Liver (tissue), 9 donors: ENCODE measurements around the gene OSMR. TPM values are rescaled to one million over a fixed set of nuclear protein-coding genes. Genes with fewer than 3 reads are reported as not detected.

Source experiments
- DNase-seq: peaks from one replicate; pipeline ENCODE4 v3.0.0-alpha.2; 2017; ENCODE audit warnings: low spot score
- H3K27ac ChIP-seq, 2 donors: one replicate each; pipeline ENCODE4 v1.7.0; 2013; ENCODE audit warnings: inconsistent platforms in 2 of 2, low read length in 2 of 2, control low read depth in 1 of 2, low read depth in 1 of 2, mild to moderate bottlenecking in 1 of 2
- H3K27me3 ChIP-seq, 4 donors: one replicate each; pipeline versions ENCODE4 v1.6.1 to v1.7.0; 2013; ENCODE audit warnings: low read length in 3 of 4, inconsistent platforms in 1 of 4, mild to moderate bottlenecking in 1 of 4, moderate library complexity in 1 of 4; ENCODE audit not compliant: control insufficient read depth in 4 of 4, insufficient read depth in 4 of 4
- H3K36me3 ChIP-seq, 4 donors: one replicate each; pipeline versions ENCODE4 v1.6.1 to v1.7.0; 2013; ENCODE audit warnings: low read length in 3 of 4, mild to moderate bottlenecking in 3 of 4, low read depth in 1 of 4, moderate library complexity in 1 of 4; ENCODE audit not compliant: control insufficient read depth in 4 of 4, insufficient read depth in 3 of 4
- H3K4me1 ChIP-seq, 4 donors: one replicate each; pipeline versions ENCODE4 v1.6.1 to v1.7.0; 2013; ENCODE audit warnings: low read length in 3 of 4, mild to moderate bottlenecking in 3 of 4, moderate library complexity in 1 of 4; ENCODE audit not compliant: control insufficient read depth in 4 of 4, insufficient read depth in 4 of 4
- H3K4me3 ChIP-seq, 3 donors: one replicate each; pipeline versions ENCODE4 v1.6.1 to v1.7.0; 2013; ENCODE audit warnings: low read length in 3 of 3, control low read depth in 1 of 3, low read depth in 1 of 3, mild to moderate bottlenecking in 1 of 3
- H3K9ac ChIP-seq, 2 donors: one replicate each; pipeline ENCODE4 v1.7.0; 2013; ENCODE audit warnings: low read length in 2 of 2, mild to moderate bottlenecking in 2 of 2, moderate library complexity in 2 of 2, control low read depth in 1 of 2, low read depth in 1 of 2
- H3K9me3 ChIP-seq, 4 donors: one replicate each; pipeline versions ENCODE4 v1.6.1 to v1.7.0; 2013; ENCODE audit warnings: low read length in 3 of 4; ENCODE audit not compliant: control insufficient read depth in 4 of 4
- EGR1 ChIP-seq, 2 donors: IDR thresholded peaks; 2 replicates each; pipeline ENCODE4 v1.6.1; 2016 to 2018; ENCODE audit warnings: antibody characterized with exemption in 2 of 2, low read depth in 2 of 2
- FOXA1 ChIP-seq: IDR thresholded peaks from 2 replicates; pipeline ENCODE4 v1.6.1; 2016; ENCODE audit warnings: antibody characterized with exemption
- FOXA2 ChIP-seq: IDR thresholded peaks from 2 replicates; pipeline ENCODE4 v1.6.1; 2016; ENCODE audit warnings: antibody characterized with exemption
- GABPA ChIP-seq, 2 donors: IDR thresholded peaks in 1 of 2; conservative IDR thresholded peaks in 1 of 2; 2 replicates each; pipeline ENCODE4 v1.6.1; 2016; ENCODE audit warnings: antibody characterized with exemption in 2 of 2, mild to moderate bottlenecking in 1 of 2, moderate library complexity in 1 of 2
- HNF4A ChIP-seq, 2 donors: conservative IDR thresholded peaks; 2 replicates each; pipeline ENCODE4 v1.6.1; 2016; ENCODE audit warnings: antibody characterized with exemption in 2 of 2, mild to moderate bottlenecking in 2 of 2
- HNF4G ChIP-seq: IDR thresholded peaks from 2 replicates; pipeline ENCODE4 v1.6.1; 2016; ENCODE audit warnings: antibody characterized with exemption
- JUND ChIP-seq, 2 donors: IDR thresholded peaks; 2 replicates each; pipeline ENCODE4 v1.6.1; 2016; ENCODE audit warnings: antibody characterized with exemption in 2 of 2
- MAX ChIP-seq: IDR thresholded peaks from 2 replicates; pipeline ENCODE4 v1.6.1; 2016; ENCODE audit warnings: antibody characterized with exemption
- NR2F2 ChIP-seq: IDR thresholded peaks from 2 replicates; pipeline ENCODE4 v1.6.1; 2016; ENCODE audit warnings: antibody characterized with exemption
- RAD21 ChIP-seq, 2 donors: IDR thresholded peaks; 2 replicates each; pipeline ENCODE4 v1.6.1; 2016; ENCODE audit warnings: antibody characterized with exemption in 2 of 2, mild to moderate bottlenecking in 2 of 2
- REST ChIP-seq: IDR thresholded peaks from 2 replicates; pipeline ENCODE4 v1.6.1; 2016; ENCODE audit warnings: antibody characterized with exemption, mild to moderate bottlenecking
- RXRA ChIP-seq, 2 donors: IDR thresholded peaks; 2 replicates each; pipeline ENCODE4 v1.6.1; 2017 to 2018; ENCODE audit warnings: antibody characterized with exemption in 2 of 2, mild to moderate bottlenecking in 1 of 2
- SP1 ChIP-seq: IDR thresholded peaks from 2 replicates; pipeline ENCODE4 v1.6.1; 2018; ENCODE audit warnings: antibody characterized with exemption, mild to moderate bottlenecking
- YY1 ChIP-seq: IDR thresholded peaks from 2 replicates; pipeline ENCODE4 v1.6.1; 2016; ENCODE audit warnings: antibody characterized with exemption, mild to moderate bottlenecking
- ZBTB33 ChIP-seq: IDR thresholded peaks from 2 replicates; pipeline ENCODE4 v1.6.1; 2016; ENCODE audit warnings: antibody characterized with exemption
- WGBS: extraction: QIAGEN DNeasy Blood & Tissue Kit; methylation state at CpG from one replicate; pipeline ENCODE4 v1.1.7; 2013; 5-methylcytosine and 5-hydroxymethylcytosine counted together
- polyA plus RNA-seq, 2 donors: library from polyadenylated mRNA; stranded (reverse) in 1 of 2; unstranded in 1 of 2; fragments of 200-250 nt in 1 of 2; fragments of >200 nt in 1 of 2; fragmentation: Nextera tagmentation in 1 of 2; extraction: Ambion mirVana in 1 of 2; gene quantifications; one replicate each; pipeline versions ENCODE4 v1.2.1 to v1.2.3, GENCODE V29; 2013 to 2015
- total RNA-seq, 2 donors: library from RNA; depleted of rRNA; stranded (reverse); fragments of >200 nt; gene quantifications; one replicate each; pipeline ENCODE4 v1.2.3, GENCODE V29; 2014
- TF ChIP-seq, protein P1 (sequence below): fragments of 150-350 bp; IDR thresholded peaks from 2 replicates; pipeline ENCODE4 v1.5.1; 2017; ENCODE audit warnings: improper control_type of control experiment, low read depth, low read length; ENCODE audit not compliant: missing input control
- TF ChIP-seq, protein P2 (sequence below): IDR thresholded peaks from 2 replicates; pipeline ENCODE4 v1.6.1; 2016; ENCODE audit warnings: antibody characterized with exemption
- donor health status: healthy.
- donor health status: healthy.
- donor health status: healthy.
- donor health status: healthy.
- donor health status: healthy.

OSMR gene
- total and polyA plus RNA-seq, 4 donors = 4.3 to 34.5 (median 11.7) TPM

DNA sequence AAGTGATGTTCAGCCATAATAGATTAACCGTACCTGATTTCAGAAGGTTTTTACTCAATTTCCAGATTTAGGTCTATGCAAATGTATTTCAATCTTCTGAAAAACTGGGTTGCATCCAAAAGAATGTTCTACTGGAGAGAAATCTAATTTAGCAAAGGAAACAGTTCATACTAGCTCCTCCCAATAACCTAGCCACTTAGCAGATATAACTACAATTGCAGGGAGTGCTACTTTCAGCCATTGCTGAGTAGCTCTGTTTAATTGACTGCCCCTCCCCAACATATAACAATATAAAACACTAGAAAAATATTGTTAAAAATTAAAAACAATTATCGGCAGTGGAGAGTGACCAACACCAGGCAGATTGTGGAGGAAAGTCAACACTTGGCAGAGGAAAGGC is 7.9 kb upstream of the OSMR start:
- Histone ChIP-seq H3K27me3 (no peaks in the 10 kb centered on the region), H3K4me1 (no peaks in the 10 kb centered on the region), H3K9me3 (no peaks in the 10 kb centered on the region), H3K9ac (no peak overlapping the region), H3K4me3 (no peak overlapping the region), H3K36me3 (no peaks in the 10 kb centered on the region), H3K27ac (no peak overlapping the region)
- no peak for DNase-seq
- TF ChIP-seq HNF4A (conservative IDR thresholded peaks at IDR 0.05) (no peak), REST (no peak), YY1 (no peak), NR2F2 (no peak), SP1 (no peak), FOXA1 (no peak), RXRA (IDR thresholded peaks at IDR 0.05) (no peak), HNF4G (no peak), JUND (IDR thresholded peaks at IDR 0.05) (no peak), RAD21 (IDR thresholded peaks at IDR 0.05) (no peak), EGR1 (IDR thresholded peaks at IDR 0.05; ENCODE audit: low read depth in 2 of 2) (no peak), GABPA (IDR thresholded peaks at IDR 0.05 in 1 of 2, conservative IDR thresholded peaks at IDR 0.05 in 1 of 2) (no peak), FOXA2 (no peak), MAX (no peak)
- TF ChIP-seq, protein P1, sequence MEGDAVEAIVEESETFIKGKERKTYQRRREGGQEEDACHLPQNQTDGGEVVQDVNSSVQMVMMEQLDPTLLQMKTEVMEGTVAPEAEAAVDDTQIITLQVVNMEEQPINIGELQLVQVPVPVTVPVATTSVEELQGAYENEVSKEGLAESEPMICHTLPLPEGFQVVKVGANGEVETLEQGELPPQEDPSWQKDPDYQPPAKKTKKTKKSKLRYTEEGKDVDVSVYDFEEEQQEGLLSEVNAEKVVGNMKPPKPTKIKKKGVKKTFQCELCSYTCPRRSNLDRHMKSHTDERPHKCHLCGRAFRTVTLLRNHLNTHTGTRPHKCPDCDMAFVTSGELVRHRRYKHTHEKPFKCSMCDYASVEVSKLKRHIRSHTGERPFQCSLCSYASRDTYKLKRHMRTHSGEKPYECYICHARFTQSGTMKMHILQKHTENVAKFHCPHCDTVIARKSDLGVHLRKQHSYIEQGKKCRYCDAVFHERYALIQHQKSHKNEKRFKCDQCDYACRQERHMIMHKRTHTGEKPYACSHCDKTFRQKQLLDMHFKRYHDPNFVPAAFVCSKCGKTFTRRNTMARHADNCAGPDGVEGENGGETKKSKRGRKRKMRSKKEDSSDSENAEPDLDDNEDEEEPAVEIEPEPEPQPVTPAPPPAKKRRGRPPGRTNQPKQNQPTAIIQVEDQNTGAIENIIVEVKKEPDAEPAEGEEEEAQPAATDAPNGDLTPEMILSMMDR = no peak
- TF ChIP-seq, protein P2, sequence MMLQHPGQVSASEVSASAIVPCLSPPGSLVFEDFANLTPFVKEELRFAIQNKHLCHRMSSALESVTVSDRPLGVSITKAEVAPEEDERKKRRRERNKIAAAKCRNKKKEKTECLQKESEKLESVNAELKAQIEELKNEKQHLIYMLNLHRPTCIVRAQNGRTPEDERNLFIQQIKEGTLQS = no peak
- WGBS = 86% methylated on average over 2 of the region's 2 CpGs

GRCh38 chr5:38843665-38844064 is 2.1 kb upstream of the OSMR start:
- Histone ChIP-seq H3K36me3 (no peaks in the 10 kb centered on the region), H3K27me3 (no peaks in the 10 kb centered on the region), H3K9ac (no peak overlapping the region), H3K4me3 (no peak overlapping the region), H3K4me1 (peaks cover 0 to 5% (median 1%) of the 10 kb centered on the region in 4 donors), H3K27ac (no peak overlapping the region), H3K9me3 (no peaks in the 10 kb centered on the region)
- WGBS = 82% methylated on average over 1 of the region's 1 CpG
- no peak for DNase-seq
- TF ChIP-seq SP1 (no peak), EGR1 (IDR thresholded peaks at IDR 0.05; ENCODE audit: low read depth in 2 of 2) (no peak), NR2F2 (no peak), HNF4A (conservative IDR thresholded peaks at IDR 0.05) (no peak), ZBTB33 (no peak), FOXA1 (no peak), GABPA (IDR thresholded peaks at IDR 0.05 in 1 of 2, conservative IDR thresholded peaks at IDR 0.05 in 1 of 2) (no peak), FOXA2 (no peak), RAD21 (IDR thresholded peaks at IDR 0.05) (no peak), JUND (IDR thresholded peaks at IDR 0.05) (no peak), REST (no peak)
- TF ChIP-seq, protein P1 = no peak
- TF ChIP-seq, protein P2 = no peak
